Panc1 (cell line): ENCODE measurements around the gene SNU13. TPM values are rescaled to one million over a fixed set of nuclear protein-coding genes. Genes with fewer than 3 reads are reported as not detected.
A peak's percentile ranks its signal among the peaks of the same experiment; 100 is the strongest.

Experiments
- ATAC-seq: fragments of 200-7000 bp; cut with Tn5 transposase; 2 replicates; pipeline ENCODE4 v1.9.1; 2020; ENCODE audit warnings: mild to moderate bottlenecking, moderate library complexity
- BruUV-seq: library from RNA; stranded (reverse); fragments of 400-500 nt; replicated peaks from 2 replicates; lab custom pipeline; 2021; lab: Mats Ljungman, UMichigan
- CTCF ChIA-PET: fragments of 300-600 bp; sonication (Branson Sonifier 250); formaldehyde crosslinking; loops from one replicate; lab custom pipeline; 2022; ENCODE audit warnings: antibody characterized with exemption; lab: Charles Lee
- POLR2A ChIA-PET: fragments of 300-600 bp; sonication (Branson Sonifier 250); formaldehyde crosslinking; loops from one replicate; lab custom pipeline; 2022; ENCODE audit warnings: antibody characterized with exemption; lab: Charles Lee
- DNase-seq: peaks from one replicate; pipeline ENCODE4 v3.0.0-alpha.2; 2010; ENCODE audit warnings: low read depth, low spot score
- H3K27ac ChIP-seq: 2 replicates; pipeline ENCODE4 v1.5.1; 2011; ENCODE audit warnings: mild to moderate bottlenecking, low read length, inconsistent platforms
- H3K27me3 ChIP-seq: fragments of 200-500 bp; sonication (Bioruptor generic); 2 replicates; pipeline ENCODE4 v1.6.0; 2014; ENCODE audit warnings: low read length, inconsistent platforms; ENCODE audit not compliant: control insufficient read depth, insufficient read depth
- H3K36me3 ChIP-seq: fragments of 200-500 bp; sonication (Bioruptor generic); 2 replicates; pipeline ENCODE4 v1.5.1; 2014; ENCODE audit warnings: inconsistent platforms, mild to moderate bottlenecking, low read length, moderate library complexity; ENCODE audit not compliant: control insufficient read depth, insufficient read depth
- H3K4me1 ChIP-seq: 2 replicates; pipeline ENCODE4 v1.5.1; 2011; ENCODE audit warnings: inconsistent platforms, mild to moderate bottlenecking, low read length, moderate library complexity; ENCODE audit not compliant: control insufficient read depth, insufficient read depth
- H3K4me3 ChIP-seq, 2 experiments: 2 replicates each; pipeline ENCODE4 v1.5.1; 2011 to 2012; ENCODE audit warnings: low read depth in 2 of 2, low read length in 2 of 2, mild to moderate bottlenecking in 2 of 2, inconsistent platforms in 1 of 2, moderate library complexity in 1 of 2
- H3K9me3 ChIP-seq: fragments of 200-500 bp; sonication (Bioruptor generic); 2 replicates; pipeline ENCODE4 v1.5.1; 2014; ENCODE audit warnings: low read depth, mild to moderate bottlenecking, inconsistent platforms, low read length, moderate library complexity; ENCODE audit not compliant: control insufficient read depth, insufficient read depth
- POLR2AphosphoS5 ChIP-seq: IDR thresholded peaks from 2 replicates; pipeline ENCODE4 v1.6.1; 2012; ENCODE audit warnings: mild to moderate bottlenecking, low read depth, low read length, moderate library complexity
- SIN3A ChIP-seq: IDR thresholded peaks from 2 replicates; pipeline ENCODE4 v1.6.1; 2012; ENCODE audit warnings: low read depth, mild to moderate bottlenecking, low read length, moderate library complexity, borderline replicate concordance; ENCODE audit not compliant: insufficient read depth
- TCF7L2 ChIP-seq: IDR thresholded peaks from 2 replicates; pipeline ENCODE4 v1.6.1; 2011; ENCODE audit warnings: mild to moderate bottlenecking, low read depth, low read length, inconsistent platforms
- in situ Hi-C: cut with HindIII; loops from 2 replicates; pipeline ENCODE4 v1.10.0; 2016; ENCODE audit warnings: low sequenced_read_pairs, low pct_unique_long_range_greater_than_20kb
- intact Hi-C: fragments of 100-400 bp; cut with micrococcal nuclease; formaldehyde crosslinking; loops from one replicate; pipeline ENCODE4 v1.10.0; 2022; ENCODE audit not compliant: unreplicated experiment
- total RNA-seq: library from RNA; stranded (reverse); gene quantifications from one replicate; pipeline ENCODE4 v1.2.1, GENCODE V29; 2021; ENCODE audit not compliant: unreplicated experiment
- TF ChIP-seq, protein P1 (sequence below): fragments of 450-650 bp; IDR thresholded peaks from 2 replicates; pipeline ENCODE4 v1.5.1; 2017; ENCODE audit warnings: mild to moderate bottlenecking
- TF ChIP-seq, protein P2 (sequence below), 2 experiments: IDR thresholded peaks; 2 replicates each; pipeline ENCODE4 v1.6.1; 2011 to 2012; ENCODE audit warnings: low read depth in 2 of 2, control low read depth in 1 of 2, low read length in 1 of 2, mild to moderate bottlenecking in 1 of 2, moderate library complexity in 1 of 2; ENCODE audit not compliant: insufficient read depth in 1 of 2

The SNU13 gene
- total RNA-seq, 1 experiment from 2014 or later = 113 TPM

- peaks cover 16% of the 10 kb centered on the region for H3K4me1 ChIP-seq
- no peak for TF ChIP-seq SIN3A
- TF ChIP-seq TCF7L2 = no peak
- H3K9me3 ChIP-seq = no peaks in the 10 kb centered on the region
- no peak overlapping the region for H3K27ac ChIP-seq
- no peak for DNase-seq
- H3K4me3 ChIP-seq = no peak overlapping the region
- no TSS peak for BruUV-seq
- intact Hi-C loops = no loop called here
- no peak for ATAC-seq
- H3K27me3 ChIP-seq = no peaks in the 10 kb centered on the region
- CTCF ChIA-PET = no interaction called here
- H3K36me3 ChIP-seq = no peaks in the 10 kb centered on the region; the same call in 1 of the 2 replicates
- POLR2A ChIA-PET = no interaction called here
- in situ Hi-C loops = no loop called here
These were observed 12.5 kb downstream of the SNU13 start for GRCh38 chr22:41676134-41676533.

DNA sequence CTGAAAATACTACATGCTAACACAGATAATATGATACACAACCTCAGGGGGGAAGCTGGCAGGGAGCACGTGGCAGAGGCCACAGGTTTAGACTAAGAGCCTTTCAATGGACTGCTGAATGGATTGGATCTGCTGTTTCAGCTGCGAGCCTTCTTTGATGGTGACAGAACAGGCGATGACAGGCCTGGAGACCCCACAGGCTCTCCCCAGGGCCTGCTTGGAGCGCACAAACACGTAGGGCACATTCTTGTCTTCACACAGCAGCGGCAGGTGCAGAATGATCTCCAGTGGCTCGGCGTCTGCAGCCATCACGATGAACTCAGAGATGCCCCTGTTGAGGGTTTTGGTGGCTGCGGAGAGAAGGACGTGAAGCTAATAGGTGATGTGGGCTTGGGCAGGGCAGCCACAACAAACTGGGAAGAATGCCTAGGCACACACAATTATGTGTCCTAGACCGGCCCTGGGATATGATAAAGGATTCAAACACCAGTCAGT, 13.8 kb downstream of the SNU13 start:
- TF ChIP-seq TCF7L2 = no peak
- no peak for TF ChIP-seq POLR2AphosphoS5
- TF ChIP-seq, protein P1, sequence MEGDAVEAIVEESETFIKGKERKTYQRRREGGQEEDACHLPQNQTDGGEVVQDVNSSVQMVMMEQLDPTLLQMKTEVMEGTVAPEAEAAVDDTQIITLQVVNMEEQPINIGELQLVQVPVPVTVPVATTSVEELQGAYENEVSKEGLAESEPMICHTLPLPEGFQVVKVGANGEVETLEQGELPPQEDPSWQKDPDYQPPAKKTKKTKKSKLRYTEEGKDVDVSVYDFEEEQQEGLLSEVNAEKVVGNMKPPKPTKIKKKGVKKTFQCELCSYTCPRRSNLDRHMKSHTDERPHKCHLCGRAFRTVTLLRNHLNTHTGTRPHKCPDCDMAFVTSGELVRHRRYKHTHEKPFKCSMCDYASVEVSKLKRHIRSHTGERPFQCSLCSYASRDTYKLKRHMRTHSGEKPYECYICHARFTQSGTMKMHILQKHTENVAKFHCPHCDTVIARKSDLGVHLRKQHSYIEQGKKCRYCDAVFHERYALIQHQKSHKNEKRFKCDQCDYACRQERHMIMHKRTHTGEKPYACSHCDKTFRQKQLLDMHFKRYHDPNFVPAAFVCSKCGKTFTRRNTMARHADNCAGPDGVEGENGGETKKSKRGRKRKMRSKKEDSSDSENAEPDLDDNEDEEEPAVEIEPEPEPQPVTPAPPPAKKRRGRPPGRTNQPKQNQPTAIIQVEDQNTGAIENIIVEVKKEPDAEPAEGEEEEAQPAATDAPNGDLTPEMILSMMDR = no peak
- TF ChIP-seq, protein P2, sequence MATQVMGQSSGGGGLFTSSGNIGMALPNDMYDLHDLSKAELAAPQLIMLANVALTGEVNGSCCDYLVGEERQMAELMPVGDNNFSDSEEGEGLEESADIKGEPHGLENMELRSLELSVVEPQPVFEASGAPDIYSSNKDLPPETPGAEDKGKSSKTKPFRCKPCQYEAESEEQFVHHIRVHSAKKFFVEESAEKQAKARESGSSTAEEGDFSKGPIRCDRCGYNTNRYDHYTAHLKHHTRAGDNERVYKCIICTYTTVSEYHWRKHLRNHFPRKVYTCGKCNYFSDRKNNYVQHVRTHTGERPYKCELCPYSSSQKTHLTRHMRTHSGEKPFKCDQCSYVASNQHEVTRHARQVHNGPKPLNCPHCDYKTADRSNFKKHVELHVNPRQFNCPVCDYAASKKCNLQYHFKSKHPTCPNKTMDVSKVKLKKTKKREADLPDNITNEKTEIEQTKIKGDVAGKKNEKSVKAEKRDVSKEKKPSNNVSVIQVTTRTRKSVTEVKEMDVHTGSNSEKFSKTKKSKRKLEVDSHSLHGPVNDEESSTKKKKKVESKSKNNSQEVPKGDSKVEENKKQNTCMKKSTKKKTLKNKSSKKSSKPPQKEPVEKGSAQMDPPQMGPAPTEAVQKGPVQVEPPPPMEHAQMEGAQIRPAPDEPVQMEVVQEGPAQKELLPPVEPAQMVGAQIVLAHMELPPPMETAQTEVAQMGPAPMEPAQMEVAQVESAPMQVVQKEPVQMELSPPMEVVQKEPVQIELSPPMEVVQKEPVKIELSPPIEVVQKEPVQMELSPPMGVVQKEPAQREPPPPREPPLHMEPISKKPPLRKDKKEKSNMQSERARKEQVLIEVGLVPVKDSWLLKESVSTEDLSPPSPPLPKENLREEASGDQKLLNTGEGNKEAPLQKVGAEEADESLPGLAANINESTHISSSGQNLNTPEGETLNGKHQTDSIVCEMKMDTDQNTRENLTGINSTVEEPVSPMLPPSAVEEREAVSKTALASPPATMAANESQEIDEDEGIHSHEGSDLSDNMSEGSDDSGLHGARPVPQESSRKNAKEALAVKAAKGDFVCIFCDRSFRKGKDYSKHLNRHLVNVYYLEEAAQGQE (IDR thresholded peaks at IDR 0.05; ENCODE audit: insufficient read depth in 1 of 2, low read depth in 2 of 2, low read length in 1 of 2) = no peak
- no peak for TF ChIP-seq SIN3A
- Histone ChIP-seq H3K4me1 (peaks cover 19% of the 10 kb centered on the region), H3K27me3 (no peaks in the 10 kb centered on the region), H3K27ac (no peak overlapping the region), H3K9me3 (no peaks in the 10 kb centered on the region), H3K4me3 (no peak overlapping the region), H3K36me3 (no peaks in the 10 kb centered on the region; the same call in 1 of the 2 replicates)
- POLR2A ChIA-PET = no interaction called here
- intact Hi-C loops = no loop called here
- in situ Hi-C loops = no loop called here
- no TSS peak for BruUV-seq
- DNase-seq = no peak
- no peak for ATAC-seq
- CTCF ChIA-PET = no interaction called here

DNA sequence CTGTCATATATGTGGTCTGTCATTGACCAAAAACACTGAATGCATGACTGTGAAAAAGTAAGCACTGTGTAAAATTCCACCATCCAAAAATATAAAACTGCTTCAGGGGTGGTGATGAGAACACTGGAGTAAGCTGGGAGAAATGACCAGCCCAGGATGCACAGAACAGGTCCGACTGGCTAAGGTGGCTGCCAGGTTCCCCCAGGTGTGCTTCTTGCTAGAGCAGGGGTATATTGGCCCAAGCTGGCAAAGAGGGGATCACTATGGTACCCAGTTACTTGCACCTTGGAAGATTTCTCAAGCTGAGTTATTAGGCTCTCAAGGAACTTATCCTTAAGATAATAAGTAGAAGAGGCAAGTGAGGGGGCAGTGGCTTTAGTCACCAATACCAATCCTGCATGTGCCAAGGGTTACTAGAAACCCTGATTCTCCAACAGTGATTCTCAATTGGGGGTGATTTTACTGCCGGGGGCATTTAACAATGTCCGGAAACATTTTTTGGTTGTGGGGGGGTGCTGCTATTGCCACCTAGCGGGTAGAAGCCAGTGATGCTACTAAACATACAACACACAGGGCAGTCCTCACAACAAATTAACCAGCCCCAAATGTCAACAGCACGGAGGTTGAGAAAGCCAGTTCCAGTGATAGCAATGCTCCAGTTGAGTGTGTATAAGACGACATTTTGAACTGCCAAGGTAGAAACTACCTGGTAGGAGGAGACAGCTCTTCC, 15.7 kb downstream of the SNU13 start:
- DNase-seq (peak; percentile 38), ATAC-seq (peak; percentile 55)
- POLR2A ChIA-PET = no interaction called here
- peaks cover 27% of the 10 kb centered on the region for H3K4me1 ChIP-seq
- no TSS peak for BruUV-seq
- H3K27me3 ChIP-seq = no peaks in the 10 kb centered on the region
- in situ Hi-C loops (no loop called here), intact Hi-C loops (no loop called here)
- H3K36me3 ChIP-seq = no peaks in the 10 kb centered on the region
- CTCF ChIA-PET = interaction anchor here (0.7 kb wide), 1 partner anchor 269 kb away, joined by 12 read pairs; no protein-coding TSS in a partner anchor
- H3K9me3 ChIP-seq = no peaks in the 10 kb centered on the region
- H3K4me3 ChIP-seq = no peak overlapping the region
- H3K27ac ChIP-seq = peak overlapping the region; percentile 70
- TF ChIP-seq SIN3A = no peak
- no peak for TF ChIP-seq TCF7L2
- TF ChIP-seq, protein P2 (IDR thresholded peaks at IDR 0.05; ENCODE audit: insufficient read depth in 1 of 2, low read depth in 2 of 2, low read length in 1 of 2) = no peak
- TF ChIP-seq, protein P1 = peak; percentile 86
- 0 out of 2 replicates have a peak, but pooled peaks have one; percentile 24 for TF ChIP-seq POLR2AphosphoS5
